HEK293 (cell line): Measurements from ENCODE around the gene NSDHL.

Experiments
- CTCF ChIP-seq: fragments of 450-650 bp; formaldehyde crosslinking; IDR thresholded peaks from 2 replicates; pipeline ENCODE4 v1.5.1; 2016; ENCODE audit warnings: missing biosample characterization, missing genetic modification characterization
- ZNF112 ChIP-seq: fragments of 450-650 bp; formaldehyde crosslinking; IDR thresholded peaks from 2 replicates; pipeline ENCODE4 v1.5.0; 2017; ENCODE audit warnings: missing biosample characterization, missing genetic modification characterization

GRCh38 chrX:152810403-152810802 lies 20.5 kb upstream of the NSDHL start:
- TF ChIP-seq CTCF (tag by site-specific recombination) = no peak
- TF ChIP-seq ZNF112 = no peak
